ENCODE results near the gene THUMPD1.

THUMPD1 gene

DNA sequence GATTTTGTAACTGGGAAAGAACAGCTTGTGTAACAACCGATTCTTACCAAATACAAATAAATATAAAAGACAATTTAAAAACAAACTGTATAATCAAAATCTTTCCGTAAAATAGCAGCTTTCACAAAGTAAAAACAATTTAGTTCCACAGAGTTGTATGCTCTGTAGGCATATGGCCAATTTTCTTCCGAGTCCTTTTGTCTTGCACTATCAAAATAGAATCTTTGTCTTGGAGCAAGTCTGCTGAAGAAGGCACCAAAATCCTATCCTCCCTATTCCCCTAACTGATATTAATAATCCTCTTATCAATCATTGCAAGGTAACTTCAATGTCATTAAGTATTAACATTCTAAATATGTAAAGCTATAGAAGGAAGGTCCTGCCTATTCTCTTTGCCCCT, 7.6 kb downstream of the THUMPD1 start:
- TF ChIP-seq GATA3 (IDR thresholded peaks at IDR 0.05; ENCODE audit: low read depth, low read length), result no peak

DNA sequence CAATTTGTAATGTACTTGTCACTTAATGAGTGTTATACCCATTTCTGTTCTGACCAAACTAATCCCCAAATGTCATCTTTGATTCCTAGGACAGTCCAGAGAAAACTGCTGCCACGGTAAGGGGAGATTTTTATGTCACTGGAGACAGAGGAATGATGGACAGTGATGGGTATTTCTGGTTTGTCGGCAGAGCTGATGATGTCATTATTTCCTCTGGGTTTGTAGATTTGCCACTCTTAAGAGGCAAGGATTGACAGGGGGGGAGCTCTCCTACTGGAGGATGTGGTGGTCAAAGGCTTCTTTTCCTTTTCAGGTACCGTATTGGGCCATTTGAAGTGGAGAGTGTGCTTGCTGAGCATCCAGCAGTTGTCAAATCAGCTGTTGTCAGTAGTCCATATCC, 12.5 kb downstream of the THUMPD1 start:
- TF ChIP-seq GATA3 (IDR thresholded peaks at IDR 0.05; ENCODE audit: low read depth, low read length), result no peak
- no peak for TF ChIP-seq GATA2 (IDR thresholded peaks at IDR 0.05; ENCODE audit: low read depth, low read length)

DNA sequence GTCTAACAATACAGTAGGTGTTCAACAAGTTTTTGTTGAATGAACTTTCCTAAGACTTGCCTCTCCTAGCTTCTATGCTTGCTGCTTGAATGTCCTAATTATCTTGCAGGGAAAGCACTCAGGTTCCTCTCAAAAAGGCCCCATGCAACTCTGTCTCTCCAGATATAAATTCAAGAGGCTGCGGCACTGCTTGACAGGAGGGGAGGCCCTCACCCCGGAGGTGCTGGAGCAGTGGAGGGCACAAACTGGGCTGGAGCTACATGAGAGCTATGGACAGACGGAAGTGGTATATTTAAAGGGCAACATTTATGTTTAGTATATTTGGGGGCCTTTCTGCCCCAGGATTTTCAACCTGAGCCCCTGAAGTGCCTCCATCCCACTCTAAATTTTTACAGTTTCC, 14.4 kb downstream of the THUMPD1 start:
- TF ChIP-seq GATA2 (IDR thresholded peaks at IDR 0.05; ENCODE audit: low read depth, low read length) (no peak), GATA3 (IDR thresholded peaks at IDR 0.05; ENCODE audit: low read depth, low read length) (no peak)

DNA sequence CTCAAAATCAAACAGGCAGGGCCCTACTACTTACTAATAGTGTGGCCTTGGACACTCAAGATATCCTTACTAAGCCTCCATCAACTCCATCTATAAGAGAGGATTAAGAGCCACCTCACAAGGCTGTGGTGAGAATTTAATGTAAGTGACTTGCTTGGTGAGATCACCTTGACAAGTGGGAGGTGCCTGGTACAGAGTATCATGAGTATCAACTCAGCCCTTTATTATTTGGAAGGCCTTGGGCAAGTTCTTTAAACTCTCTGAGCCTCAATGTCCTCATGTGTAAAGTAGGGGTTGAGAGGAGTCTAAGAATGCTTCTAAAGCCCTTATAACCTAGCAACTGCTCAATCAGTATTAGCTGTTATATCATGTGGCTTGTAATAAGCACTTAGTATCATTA, 15.0 kb downstream of the THUMPD1 start:
- TF ChIP-seq GATA2 (IDR thresholded peaks at IDR 0.05; ENCODE audit: low read depth, low read length) (no peak), GATA3 (IDR thresholded peaks at IDR 0.05; ENCODE audit: low read depth, low read length) (no peak)

DNA sequence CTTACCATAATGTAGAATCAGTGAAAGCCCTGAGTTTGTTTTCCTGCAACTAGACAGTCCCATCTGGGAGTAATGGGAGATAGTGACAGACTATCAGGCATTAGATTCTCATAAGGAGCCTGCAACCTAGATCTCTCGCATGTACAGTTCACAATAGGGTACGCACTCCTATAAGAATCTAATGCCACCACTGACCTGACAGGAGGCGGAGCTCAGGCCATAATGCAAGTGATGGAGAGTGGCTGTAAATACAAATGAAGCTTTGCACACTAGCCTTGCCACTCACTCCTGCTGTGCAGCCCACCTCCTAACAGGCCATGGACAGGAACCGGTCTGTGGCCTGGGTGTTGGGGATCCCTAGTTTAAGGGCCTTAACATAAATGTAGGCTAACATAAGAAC, 21.4 kb downstream of the THUMPD1 start:
- TF ChIP-seq GATA2 (IDR thresholded peaks at IDR 0.05; ENCODE audit: low read depth, low read length) (no peak), GATA3 (IDR thresholded peaks at IDR 0.05; ENCODE audit: low read depth, low read length) (no peak)

DNA sequence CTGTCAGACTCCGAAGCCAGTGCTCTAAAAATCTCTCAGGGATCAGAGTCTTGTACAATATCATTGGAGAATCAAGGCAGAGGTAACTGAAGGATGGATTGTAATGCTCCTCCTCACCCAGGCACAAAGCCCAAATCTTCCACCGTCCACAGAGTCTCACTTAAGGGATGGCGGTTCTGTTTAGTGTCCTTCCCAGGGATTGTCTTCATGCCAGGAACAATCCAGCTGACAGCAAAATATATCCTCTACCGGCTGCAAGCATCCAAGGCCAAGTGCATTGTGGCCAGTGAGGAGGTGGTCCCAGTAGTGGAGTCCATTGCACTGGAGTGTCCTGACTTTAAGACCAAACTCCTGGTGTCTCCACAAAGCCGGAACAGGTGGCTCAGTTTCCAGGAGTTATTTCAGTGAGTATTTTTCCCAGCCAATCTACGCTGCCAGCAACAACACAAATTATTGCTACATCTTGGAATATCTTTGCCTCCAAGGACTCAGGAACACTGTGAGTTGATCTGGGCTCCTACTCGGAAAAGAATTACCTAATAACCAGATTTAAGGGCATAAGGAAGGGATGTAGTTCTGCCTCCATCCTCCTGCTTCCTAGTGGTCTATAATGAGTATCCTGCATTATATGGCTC, 30.2 kb downstream of the THUMPD1 start:
- no peak for TF ChIP-seq GATA3 (IDR thresholded peaks at IDR 0.05; ENCODE audit: low read depth, low read length)
- TF ChIP-seq GATA2 (IDR thresholded peaks at IDR 0.05; ENCODE audit: low read depth, low read length), result no peak

DNA sequence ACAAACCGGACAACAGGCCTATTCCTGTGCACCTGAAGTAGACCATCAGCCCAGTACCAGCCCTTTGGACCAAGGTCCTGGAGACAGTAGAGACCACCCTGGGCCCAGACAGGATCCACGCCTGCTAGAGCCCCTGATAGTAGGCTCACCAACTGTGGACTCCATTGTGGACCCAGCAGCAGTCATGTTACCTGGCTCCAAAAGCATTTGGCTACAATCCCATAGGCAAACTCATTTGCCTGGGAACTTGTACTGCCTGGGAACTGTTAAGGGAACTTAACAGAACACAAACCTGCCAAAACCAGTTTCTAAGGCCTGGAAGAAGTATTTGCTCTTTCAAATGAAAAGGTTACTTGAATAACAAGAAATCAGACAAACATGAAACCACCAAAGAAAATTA, 34.2 kb downstream of the THUMPD1 start:
- TF ChIP-seq GATA3 (IDR thresholded peaks at IDR 0.05; ENCODE audit: low read depth, low read length), result no peak
- TF ChIP-seq GATA2 (IDR thresholded peaks at IDR 0.05; ENCODE audit: low read depth, low read length), result no peak

DNA sequence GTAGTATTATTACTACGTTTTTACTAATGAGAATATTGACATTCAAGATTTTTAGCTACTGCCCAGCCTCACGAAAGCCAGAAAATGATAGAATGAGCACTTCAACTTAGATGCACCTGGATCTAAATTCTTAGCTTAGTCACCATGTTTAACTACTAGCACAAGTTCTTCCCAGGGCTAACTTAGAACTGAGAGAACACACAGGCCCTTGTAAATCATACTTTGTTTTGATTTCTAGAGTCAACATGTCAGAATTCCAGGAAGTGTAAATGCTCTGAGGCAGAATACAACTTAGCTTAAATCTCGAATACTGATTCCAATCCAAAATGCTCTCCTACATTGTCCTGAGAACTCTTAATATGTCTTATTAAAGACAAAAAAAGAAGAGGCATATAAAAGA, 37.3 kb downstream of the THUMPD1 start:
- TF ChIP-seq GATA3 (IDR thresholded peaks at IDR 0.05; ENCODE audit: low read depth, low read length) (no peak), GATA2 (IDR thresholded peaks at IDR 0.05; ENCODE audit: low read depth, low read length) (no peak)

DNA sequence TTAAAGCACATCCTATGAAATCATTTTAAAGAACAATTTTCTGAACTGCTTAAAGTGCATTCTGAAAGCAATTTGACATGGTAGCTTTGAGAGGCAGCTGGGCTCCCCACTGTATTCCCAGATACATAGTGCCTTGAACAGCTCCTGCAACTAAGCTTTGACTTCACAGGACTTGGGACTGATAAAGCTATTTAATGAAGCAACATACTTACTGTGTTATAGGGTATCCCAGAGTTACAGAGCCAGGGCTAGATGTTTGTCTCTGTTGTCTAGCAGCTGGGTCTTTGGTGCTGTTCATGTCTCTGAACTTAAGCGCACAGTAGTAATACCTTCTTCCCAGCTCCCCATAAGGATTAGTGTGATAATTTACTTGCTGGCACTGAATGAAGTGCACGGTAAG, 45.0 kb downstream of the THUMPD1 start:
- no peak for TF ChIP-seq GATA2 (IDR thresholded peaks at IDR 0.05; ENCODE audit: low read depth, low read length)
- TF ChIP-seq GATA3 (IDR thresholded peaks at IDR 0.05; ENCODE audit: low read depth, low read length), result no peak

DNA sequence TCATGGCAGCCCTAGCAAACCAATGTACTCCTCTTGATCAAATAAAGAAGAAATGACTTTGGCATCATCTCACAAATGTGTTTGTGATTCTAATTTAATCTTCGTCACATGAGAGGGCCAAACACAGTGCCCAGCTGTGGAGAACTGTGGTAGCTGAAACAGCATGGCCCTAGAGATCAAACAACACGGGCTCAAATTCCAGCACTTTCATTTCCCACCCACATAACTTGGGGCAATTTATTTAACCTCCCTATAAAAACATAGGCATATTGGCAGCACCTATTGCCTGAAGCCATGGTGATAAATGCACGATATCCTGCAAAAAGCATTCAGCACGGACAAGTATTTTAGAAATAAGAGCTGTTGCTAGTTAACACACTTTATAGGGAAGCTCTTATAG, 46.6 kb downstream of the THUMPD1 start:
- no peak for TF ChIP-seq GATA2 (IDR thresholded peaks at IDR 0.05; ENCODE audit: low read depth, low read length)
- TF ChIP-seq GATA3 (IDR thresholded peaks at IDR 0.05; ENCODE audit: low read depth, low read length), result no peak

DNA sequence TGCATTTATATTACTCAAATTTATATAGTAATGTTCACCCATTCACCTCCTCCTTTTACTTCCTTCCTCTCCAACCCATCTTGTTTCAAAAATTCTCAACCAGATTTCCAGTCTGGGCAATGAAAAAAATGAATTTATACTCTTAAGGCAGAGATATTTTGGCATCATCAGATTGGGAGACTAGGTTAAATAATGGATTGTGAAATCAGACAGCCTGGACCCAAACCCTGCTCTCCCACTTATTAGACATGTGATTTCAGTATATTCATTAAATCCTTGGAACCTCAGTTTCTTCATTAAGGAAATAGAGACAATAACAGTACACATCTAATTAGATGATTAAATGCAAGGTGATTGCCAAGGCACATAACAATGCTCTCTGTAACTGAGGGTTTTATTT, 52.0 kb downstream of the THUMPD1 start:
- no peak for TF ChIP-seq GATA3 (IDR thresholded peaks at IDR 0.05; ENCODE audit: low read depth, low read length)
- TF ChIP-seq GATA2 (IDR thresholded peaks at IDR 0.05; ENCODE audit: low read depth, low read length), result no peak

DNA sequence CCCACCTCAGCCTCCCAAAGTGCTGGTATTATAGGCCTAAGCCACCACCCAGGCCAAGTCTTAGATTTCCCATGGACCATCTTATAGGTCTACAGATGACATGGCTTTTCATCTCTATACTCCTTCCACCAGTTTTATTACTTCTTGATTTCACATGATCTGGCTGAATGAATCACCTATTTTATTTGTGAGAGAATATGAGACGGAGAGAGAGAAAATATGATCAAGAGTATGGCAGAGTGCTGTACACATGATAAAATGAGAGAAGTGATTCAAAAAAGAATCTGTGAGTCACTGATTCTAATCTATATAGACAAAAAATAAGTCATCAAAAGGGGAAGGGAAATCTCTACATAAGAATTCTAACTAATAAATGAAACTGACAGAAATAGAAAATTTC, 57.8 kb downstream of the THUMPD1 start:
- no peak for TF ChIP-seq GATA2 (IDR thresholded peaks at IDR 0.05; ENCODE audit: low read depth, low read length)
- TF ChIP-seq GATA3 (IDR thresholded peaks at IDR 0.05; ENCODE audit: low read depth, low read length), result no peak

Measured in SH-SY5Y (cell line).